CD14-positive monocyte (primary cell): ENCODE data around the gene EXOC4. TPM values are rescaled to one million over a fixed set of nuclear protein-coding genes. Genes with fewer than 3 reads are reported as not detected.

Source experiments
- DNase-seq, 3 donors: peaks; one replicate each; pipeline ENCODE4 v3.0.0-alpha.2; 2011 to 2022
- H2AFZ ChIP-seq: 2 replicates; pipeline ENCODE4 v1.6.0; 2012; ENCODE audit warnings: mild to moderate bottlenecking, low read depth, low read length, inconsistent platforms; ENCODE audit not compliant: insufficient read depth, poor library complexity, severe bottlenecking
- H3K27ac ChIP-seq, 2 donors: 1 replicate in 1 of 2; 2 replicates in 1 of 2; pipeline ENCODE4 v1.5.1; 2012 to 2013; ENCODE audit warnings: low read length in 2 of 2, control low read depth in 1 of 2, inconsistent platforms in 1 of 2, low read depth in 1 of 2, mild to moderate bottlenecking in 1 of 2
- H3K27me3 ChIP-seq, 2 donors: one replicate each; pipeline versions ENCODE4 v1.6.0 to v1.6.1; 2011 to 2013; ENCODE audit warnings: low read length in 2 of 2; ENCODE audit not compliant: control insufficient read depth in 2 of 2, insufficient read depth in 2 of 2
- H3K36me3 ChIP-seq, 2 donors: replicated peaks in 1 of 2; 1 replicate in 1 of 2; 2 replicates in 1 of 2; pipeline versions ENCODE4 v1.5.1 to v1.6.1; 2012 to 2013; ENCODE audit warnings: low read length in 2 of 2, control low read depth in 1 of 2, inconsistent platforms in 1 of 2, mild to moderate bottlenecking in 1 of 2; ENCODE audit not compliant: insufficient read depth in 2 of 2, control insufficient read depth in 1 of 2
- H3K4me1 ChIP-seq, 2 donors: 1 replicate in 1 of 2; 2 replicates in 1 of 2; pipeline versions ENCODE4 v1.5.1 to v1.6.1; 2012 to 2013; ENCODE audit warnings: low read length in 2 of 2, control low read depth in 1 of 2, inconsistent platforms in 1 of 2, mild to moderate bottlenecking in 1 of 2, moderate library complexity in 1 of 2; ENCODE audit not compliant: insufficient read depth in 2 of 2, control insufficient read depth in 1 of 2
- H3K4me2 ChIP-seq: replicated peaks from 2 replicates; pipeline ENCODE3; 2012; ENCODE audit warnings: low read length, moderate library complexity, mild to moderate bottlenecking; ENCODE audit not compliant: poor library complexity, severe bottlenecking; ENCODE audit errors: extremely low read depth
- H3K4me3 ChIP-seq, 3 experiments: fragments of 200-600 bp in 1 of 3; sonication (generic) in 1 of 3; replicated peaks in 1 of 3; 1 replicate in 2 of 3; 2 replicates in 1 of 3; pipeline ENCODE4 v1.5.1; 2011 to 2013; ENCODE audit warnings: low read length in 3 of 3, mild to moderate bottlenecking in 3 of 3, control low read depth in 2 of 3, low read depth in 2 of 3, inconsistent platforms in 1 of 3, moderate library complexity in 1 of 3
- H3K79me2 ChIP-seq: 2 replicates; pipeline ENCODE4 v1.6.0; 2012; ENCODE audit warnings: mild to moderate bottlenecking, control low read depth, inconsistent platforms, low read length, moderate library complexity; ENCODE audit not compliant: insufficient read depth
- H3K9ac ChIP-seq: 2 replicates; pipeline ENCODE4 v1.6.0; 2017; ENCODE audit warnings: low read length, mild to moderate bottlenecking; ENCODE audit not compliant: insufficient read depth, poor library complexity, severe bottlenecking
- H3K9me3 ChIP-seq, 2 donors: replicated peaks in 1 of 2; 1 replicate in 1 of 2; 2 replicates in 1 of 2; pipeline versions ENCODE4 v1.5.1 to v1.6.1; 2012 to 2013; ENCODE audit warnings: low read length in 2 of 2, control low read depth in 1 of 2; ENCODE audit not compliant: control insufficient read depth in 1 of 2, insufficient read depth in 1 of 2
- H4K20me1 ChIP-seq: 2 replicates; pipeline ENCODE4 v1.6.0; 2012; ENCODE audit warnings: mild to moderate bottlenecking, low read length, control low read depth, moderate library complexity; ENCODE audit not compliant: insufficient read depth
- H3K27ac Mint-ChIP-seq, 7 donors: one replicate each; pipeline ENCODE4 v1.8.0; 2020; ENCODE audit warnings: mild to moderate bottlenecking in 7 of 7, mixed read lengths in 7 of 7, moderate library complexity in 6 of 7, inconsistent platforms in 2 of 7
- H3K27me3 Mint-ChIP-seq, 3 donors: one replicate each; pipeline ENCODE4 v1.8.0; 2021 to 2022; ENCODE audit warnings: low read depth in 3 of 3, mild to moderate bottlenecking in 3 of 3, mixed read lengths in 3 of 3, moderate library complexity in 3 of 3, inconsistent platforms in 1 of 3
- H3K36me3 Mint-ChIP-seq, 2 donors: one replicate each; pipeline ENCODE4 v1.8.0; 2020; ENCODE audit warnings: mixed read lengths in 2 of 2, inconsistent platforms in 1 of 2, mild to moderate bottlenecking in 1 of 2
- H3K4me1 Mint-ChIP-seq: one replicate; pipeline ENCODE4 v1.8.0; 2020; ENCODE audit warnings: mild to moderate bottlenecking, mixed read lengths
- H3K4me3 Mint-ChIP-seq, 2 donors: one replicate each; pipeline ENCODE4 v1.8.0; 2020; ENCODE audit warnings: mild to moderate bottlenecking in 2 of 2, mixed read lengths in 2 of 2, moderate library complexity in 1 of 2
- H3K9me3 Mint-ChIP-seq, 7 donors: one replicate each; pipeline ENCODE4 v1.8.0; 2020 to 2022; ENCODE audit warnings: mixed read lengths in 7 of 7, mild to moderate bottlenecking in 6 of 7, moderate library complexity in 6 of 7, inconsistent platforms in 2 of 7
- WGBS: methylation state at CpG from one replicate; pipeline ENCODE4 v1.1.5; 2013; ENCODE audit warnings: missing lambda C conversion rate; ENCODE audit not compliant: insufficient coverage; 5-methylcytosine and 5-hydroxymethylcytosine counted together
- intact Hi-C, 2 donors: fragments of 100-400 bp; cut with micrococcal nuclease; formaldehyde crosslinking; loops; one replicate each; pipeline versions ENCODE4 v1.15.0 to v1.15.1; 2023
- polyA plus RNA-seq, 3 donors: library from polyadenylated mRNA; depleted of rRNA in 1 of 3; unstranded in 2 of 3; stranded (reverse) in 1 of 3; fragments of 300-500 nt in 2 of 3; fragments of >200 nt in 1 of 3; fragmentation: Illumina TruSeq in 2 of 3; gene quantifications; 1 replicate in 2 of 3; 2 replicates in 1 of 3; pipeline ENCODE4 v1.2.3, GENCODE V29; 2012 to 2021
- TF ChIP-seq, protein P1 (sequence below): fragments of 200-600 bp; IDR thresholded peaks from one replicate; pipeline ENCODE4 v1.8.0; 2022; ENCODE audit warnings: antibody characterized with exemption, mild to moderate bottlenecking

Gene EXOC4
- polyA plus RNA-seq, 3 donors: 20.6 to 22.3 (median 22.3) TPM

DNA sequence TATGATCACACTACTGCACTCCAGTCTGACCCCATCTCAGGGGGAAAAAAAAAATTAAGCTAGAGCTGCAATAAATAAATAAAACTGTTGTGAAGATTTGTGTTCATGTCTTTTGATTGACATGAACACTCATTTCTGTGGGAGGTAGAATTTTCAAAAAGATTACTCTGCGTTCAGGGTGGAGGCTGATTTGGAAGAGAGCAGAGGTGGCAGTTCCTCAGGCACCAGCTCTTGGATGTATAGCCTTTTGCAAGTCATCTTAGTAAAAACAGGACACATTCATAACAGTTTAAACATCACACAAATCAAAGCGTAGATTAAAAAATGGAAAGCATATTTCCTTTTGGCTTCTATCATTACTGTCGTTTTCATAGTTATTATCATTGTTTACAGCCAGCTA, 630.7 kb downstream of the EXOC4 start:
- no peak overlapping the region for H2AFZ ChIP-seq
- H3K9ac ChIP-seq: no peak overlapping the region
- no peaks in the 10 kb centered on the region for H3K4me1 ChIP-seq
- H3K27me3 ChIP-seq: no peaks in the 10 kb centered on the region
- no peaks in the 10 kb centered on the region for H4K20me1 ChIP-seq
- intact Hi-C loops: no loop called here
- no peak overlapping the region for H3K27ac ChIP-seq
- no peaks in the 10 kb centered on the region for H3K36me3 ChIP-seq
- Mint-ChIP-seq H3K4me1 (no peaks in the 10 kb centered on the region), H3K27ac (no peak overlapping the region), H3K27me3 (no peaks in the 10 kb centered on the region), H3K36me3 (no peaks in the 10 kb centered on the region), H3K9me3 (peaks cover 0 to 2% (median 0%) of the 10 kb centered on the region in 7 donors), H3K4me3 (no peak overlapping the region)
- TF ChIP-seq, protein P1, sequence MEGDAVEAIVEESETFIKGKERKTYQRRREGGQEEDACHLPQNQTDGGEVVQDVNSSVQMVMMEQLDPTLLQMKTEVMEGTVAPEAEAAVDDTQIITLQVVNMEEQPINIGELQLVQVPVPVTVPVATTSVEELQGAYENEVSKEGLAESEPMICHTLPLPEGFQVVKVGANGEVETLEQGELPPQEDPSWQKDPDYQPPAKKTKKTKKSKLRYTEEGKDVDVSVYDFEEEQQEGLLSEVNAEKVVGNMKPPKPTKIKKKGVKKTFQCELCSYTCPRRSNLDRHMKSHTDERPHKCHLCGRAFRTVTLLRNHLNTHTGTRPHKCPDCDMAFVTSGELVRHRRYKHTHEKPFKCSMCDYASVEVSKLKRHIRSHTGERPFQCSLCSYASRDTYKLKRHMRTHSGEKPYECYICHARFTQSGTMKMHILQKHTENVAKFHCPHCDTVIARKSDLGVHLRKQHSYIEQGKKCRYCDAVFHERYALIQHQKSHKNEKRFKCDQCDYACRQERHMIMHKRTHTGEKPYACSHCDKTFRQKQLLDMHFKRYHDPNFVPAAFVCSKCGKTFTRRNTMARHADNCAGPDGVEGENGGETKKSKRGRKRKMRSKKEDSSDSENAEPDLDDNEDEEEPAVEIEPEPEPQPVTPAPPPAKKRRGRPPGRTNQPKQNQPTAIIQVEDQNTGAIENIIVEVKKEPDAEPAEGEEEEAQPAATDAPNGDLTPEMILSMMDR: no peak
- no peak for DNase-seq
- no peak overlapping the region for H3K4me2 ChIP-seq
- H3K9me3 ChIP-seq: no peaks in the 10 kb centered on the region
- no peaks in the 10 kb centered on the region for H3K79me2 ChIP-seq
- no CpG with 5 or more reads among the region's 3 CpGs for WGBS
- H3K4me3 ChIP-seq: no peak overlapping the region

- Histone ChIP-seq H3K27me3 (no peaks in the 10 kb centered on the region), H3K79me2 (no peaks in the 10 kb centered on the region), H3K4me3 (no peak overlapping the region), H3K4me2 (no peak overlapping the region), H3K9ac (no peak overlapping the region), H3K9me3 (no peaks in the 10 kb centered on the region), H4K20me1 (no peaks in the 10 kb centered on the region), H3K4me1 (no peaks in the 10 kb centered on the region), H2AFZ (no peak overlapping the region), H3K27ac (no peak overlapping the region), H3K36me3 (no peaks in the 10 kb centered on the region)
- WGBS: no CpG with 5 or more reads among the region's 5 CpGs
- H3K4me3 Mint-ChIP-seq: no peak overlapping the region
- TF ChIP-seq, protein P1: no peak
- H3K36me3 Mint-ChIP-seq: no peaks in the 10 kb centered on the region
- H3K4me1 Mint-ChIP-seq: no peaks in the 10 kb centered on the region
- peaks cover 0 to 2% (median 0%) of the 10 kb centered on the region in 3 donors for H3K27me3 Mint-ChIP-seq
- DNase-seq: no peak
- peaks cover 0 to 3% (median 1%) of the 10 kb centered on the region in 7 donors for H3K9me3 Mint-ChIP-seq
- intact Hi-C loops: no loop called here
- H3K27ac Mint-ChIP-seq: no peak overlapping the region
Observed at GRCh38 chr7:133885213-133885612, 632.3 kb downstream of the EXOC4 start.
